GM10847 (cell line): ENCODE data around the gene SEZ6.

Experiments used
- POLR2A ChIP-seq: IDR thresholded peaks from 2 replicates; pipeline ENCODE4 v1.6.1; 2011; ENCODE audit not compliant: insufficient read length; ENCODE audit errors: extremely low read depth

Gene SEZ6

DNA sequence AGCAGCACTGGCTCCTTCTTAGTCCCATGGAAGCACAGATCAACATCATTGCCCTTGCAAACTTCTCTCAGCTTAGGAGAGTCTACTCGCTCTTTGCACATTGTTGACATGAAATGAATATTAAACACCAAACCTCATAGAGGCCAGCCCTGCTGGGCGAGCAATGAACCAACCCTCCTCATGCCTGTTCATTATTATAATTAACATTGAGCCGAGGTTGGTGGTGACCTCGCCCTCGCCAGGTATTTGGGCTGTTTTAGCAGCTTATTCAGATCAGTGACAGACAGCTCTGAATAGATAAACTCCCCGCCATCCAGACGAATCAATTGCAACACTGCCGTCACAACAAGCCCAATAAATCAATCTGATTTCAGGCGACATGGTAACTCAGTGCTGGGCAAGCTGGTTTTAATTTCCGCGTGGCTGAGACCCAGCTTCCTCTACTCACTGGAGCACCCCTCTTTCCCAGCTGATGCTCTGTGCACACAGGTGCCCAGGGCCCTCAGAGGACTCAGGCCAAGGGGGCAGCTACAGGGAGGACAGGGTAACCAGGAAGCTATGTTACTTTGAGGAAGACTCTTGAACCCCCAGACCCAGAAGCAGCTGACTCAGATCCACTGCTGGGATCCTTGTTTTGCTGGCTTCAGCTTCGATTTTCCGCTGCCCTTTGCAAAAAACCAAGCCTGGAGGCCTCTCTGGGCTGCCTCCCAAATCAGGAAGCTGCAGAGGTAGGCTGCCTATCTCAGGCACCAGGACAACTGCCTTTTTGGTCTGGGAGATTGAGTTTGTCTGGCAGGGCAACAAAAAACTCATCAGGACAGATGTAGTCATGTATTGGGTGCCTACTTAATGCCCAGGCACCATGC is 10.7 kb upstream of the SEZ6 start:
- no peak for TF ChIP-seq POLR2A

DNA sequence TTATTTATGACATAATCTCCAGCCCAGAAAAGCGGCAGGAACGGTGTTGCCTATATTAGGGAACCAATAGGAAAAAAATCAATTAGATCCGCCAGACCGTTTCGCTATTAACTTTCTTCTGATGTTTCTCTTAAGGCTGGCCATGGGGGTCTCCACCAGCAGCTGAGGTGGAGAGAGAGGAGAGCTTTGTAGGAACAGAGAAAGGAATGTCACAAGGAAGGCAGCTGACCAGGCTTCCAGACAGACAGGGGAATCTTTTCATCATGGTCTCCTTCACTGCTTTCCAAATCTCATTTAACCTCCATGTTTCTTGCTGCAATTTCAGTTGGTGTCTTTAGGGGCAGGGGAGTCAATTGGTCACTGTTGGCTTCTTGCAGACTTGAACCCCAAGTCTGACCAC is 8.9 kb upstream of the SEZ6 start:
- TF ChIP-seq POLR2A = no peak

DNA sequence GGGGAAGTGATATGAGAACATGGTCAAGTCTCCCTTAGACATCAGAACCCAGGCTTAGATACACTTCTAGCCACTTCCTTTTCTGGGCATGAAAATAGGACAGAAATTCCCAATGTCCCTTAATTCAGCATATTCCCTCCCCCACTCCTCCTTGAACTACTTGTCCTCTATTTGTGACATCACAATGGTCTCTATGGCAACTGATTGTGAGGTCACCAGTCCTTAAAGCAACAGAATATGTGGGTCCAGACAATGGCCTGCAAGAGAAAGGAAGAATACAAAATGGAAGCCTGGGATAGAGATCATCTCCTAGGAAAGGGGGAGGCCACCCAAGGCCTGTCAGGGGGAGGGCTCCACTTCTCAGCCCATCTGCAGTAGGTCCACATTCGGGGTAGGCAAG is 6.7 kb upstream of the SEZ6 start:
- TF ChIP-seq POLR2A = no peak

DNA sequence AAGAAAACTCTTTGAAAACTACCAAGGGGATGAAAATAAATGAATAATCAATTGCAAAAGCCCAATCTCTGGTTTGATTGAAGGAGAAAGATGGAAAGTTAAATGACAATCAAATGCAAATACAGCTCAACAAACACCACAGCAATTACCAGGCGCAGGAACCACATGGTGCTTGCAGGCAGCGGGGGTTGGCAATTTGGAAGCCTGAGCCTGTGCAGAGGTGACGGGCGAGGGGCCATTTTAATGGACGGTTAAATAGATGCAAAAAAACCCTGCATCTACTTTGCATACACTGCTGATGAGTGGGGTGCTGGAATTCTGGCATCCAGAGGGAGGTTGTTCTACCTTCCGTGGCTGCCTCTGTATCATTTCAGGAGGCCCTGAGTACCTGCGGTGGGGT is 4.8 kb upstream of the SEZ6 start:
- no peak for TF ChIP-seq POLR2A

DNA sequence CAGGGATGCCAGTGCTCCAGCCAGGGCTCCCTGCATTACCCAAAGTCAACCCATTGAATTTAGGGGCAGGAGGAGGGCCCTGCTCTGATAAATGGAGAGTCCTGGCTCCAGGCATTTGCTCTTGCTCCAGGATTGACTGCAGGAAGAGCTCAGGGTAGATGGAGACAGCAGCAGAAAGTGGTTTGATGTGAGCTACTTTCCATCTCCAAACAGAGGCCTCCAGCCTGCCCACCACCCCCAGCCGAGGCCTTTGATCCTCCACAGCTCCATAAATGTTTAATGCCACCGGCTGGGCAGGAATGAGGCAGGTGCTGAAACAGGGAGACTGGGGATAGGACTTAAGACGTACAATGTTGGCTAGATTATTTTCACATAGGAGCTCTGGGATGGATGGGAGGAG is 4.3 kb upstream of the SEZ6 start:
- no peak for TF ChIP-seq POLR2A

DNA sequence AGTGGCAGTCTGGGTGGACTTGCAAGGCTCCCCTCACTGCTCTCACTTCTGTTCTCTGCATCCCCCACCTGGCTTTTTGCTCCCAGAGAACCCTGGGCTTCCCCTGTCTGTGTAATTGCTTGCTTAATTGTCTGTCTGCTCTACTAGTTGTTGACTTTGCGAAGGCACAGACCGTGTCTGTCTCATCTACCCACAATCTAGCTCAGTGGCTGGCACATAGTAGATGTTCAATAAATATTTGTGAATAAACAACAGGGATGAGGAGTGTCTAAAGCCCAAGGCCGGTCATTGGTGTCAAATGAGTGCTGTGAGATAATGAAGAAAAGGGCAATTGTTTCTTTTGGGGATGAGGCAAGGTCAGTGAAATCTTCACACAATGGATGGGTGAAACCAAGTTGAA is 2.8 kb upstream of the SEZ6 start:
- TF ChIP-seq POLR2A = no peak

DNA sequence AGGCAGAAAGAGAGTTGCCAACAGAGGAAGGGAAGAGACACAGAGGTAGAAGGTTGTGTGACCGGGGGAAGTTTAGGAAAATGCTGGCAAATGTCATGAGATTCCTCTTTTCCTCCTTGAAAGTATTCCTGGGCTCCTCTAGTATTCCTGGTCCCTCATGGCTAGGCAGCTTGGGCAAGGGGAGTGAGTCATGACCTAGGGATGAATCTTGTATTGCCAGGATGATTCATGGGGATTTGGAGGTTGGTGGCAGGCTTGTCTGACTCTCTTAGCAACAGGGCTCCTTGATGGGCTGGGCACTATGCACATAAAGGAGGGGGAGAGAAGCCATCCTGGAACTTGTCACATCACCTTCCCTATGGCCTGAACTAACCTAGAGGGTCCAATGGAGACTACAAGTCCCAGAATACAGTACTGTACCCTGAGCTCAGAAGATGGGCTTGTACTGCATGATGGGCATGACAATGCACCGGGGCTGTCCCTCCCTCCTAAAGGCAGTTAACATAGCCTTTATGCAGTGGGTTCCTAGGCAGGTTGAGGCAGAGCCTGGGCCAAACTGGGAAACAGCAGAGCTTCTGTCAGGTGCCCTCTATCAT is 2.1 kb upstream of the SEZ6 start:
- no peak for TF ChIP-seq POLR2A

DNA sequence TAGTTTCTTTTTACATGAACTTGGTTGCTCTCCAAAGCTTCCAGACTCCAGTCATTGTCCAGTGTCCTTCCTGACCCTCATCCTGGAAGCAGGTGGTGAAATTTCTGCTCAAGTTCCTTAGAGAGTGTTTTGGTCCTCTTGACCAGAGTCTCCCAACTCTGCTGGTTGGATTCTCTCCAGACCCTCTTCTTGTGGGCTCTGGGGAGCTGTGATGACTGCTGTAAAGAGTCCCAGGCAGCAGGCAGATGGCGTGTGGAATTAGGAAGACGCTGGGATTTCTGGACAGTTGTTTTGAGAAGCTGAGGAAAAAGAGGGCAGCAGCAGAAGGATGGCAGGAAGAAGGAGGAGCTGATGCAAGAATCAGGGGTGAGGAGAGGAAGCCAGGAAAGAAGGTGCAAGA is 1.6 kb upstream of the SEZ6 start:
- no peak for TF ChIP-seq POLR2A

DNA sequence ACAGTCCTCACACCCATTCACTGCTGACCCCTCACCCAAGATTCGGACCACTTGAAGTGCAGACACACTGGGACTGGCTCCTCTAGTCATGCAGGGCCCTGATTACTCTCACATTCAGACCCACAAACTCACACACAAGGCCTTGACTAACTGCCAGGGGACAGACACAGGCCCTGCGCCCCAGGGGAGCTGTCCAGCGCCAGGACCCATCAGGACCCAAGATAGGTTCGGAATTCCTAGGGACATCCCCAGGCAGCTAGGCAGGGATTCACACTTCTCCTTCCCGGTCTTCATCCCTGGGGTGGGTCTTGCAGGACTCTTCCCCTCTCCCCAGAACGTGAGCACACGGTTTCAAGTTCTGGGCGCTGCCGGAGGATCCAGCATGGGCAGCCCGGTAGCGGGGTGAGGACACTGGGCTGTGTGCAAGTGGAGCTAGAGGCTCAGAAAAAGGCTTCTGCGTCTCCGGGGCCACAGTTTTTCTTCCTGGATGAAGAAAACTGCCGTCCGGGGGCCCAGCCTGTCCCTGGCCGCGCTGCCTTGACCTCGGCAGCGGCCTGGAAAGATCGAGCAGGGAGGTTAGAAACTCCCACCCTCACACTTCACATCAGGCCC is 1.6 kb downstream of the SEZ6 start:
- TF ChIP-seq POLR2A = no peak

DNA sequence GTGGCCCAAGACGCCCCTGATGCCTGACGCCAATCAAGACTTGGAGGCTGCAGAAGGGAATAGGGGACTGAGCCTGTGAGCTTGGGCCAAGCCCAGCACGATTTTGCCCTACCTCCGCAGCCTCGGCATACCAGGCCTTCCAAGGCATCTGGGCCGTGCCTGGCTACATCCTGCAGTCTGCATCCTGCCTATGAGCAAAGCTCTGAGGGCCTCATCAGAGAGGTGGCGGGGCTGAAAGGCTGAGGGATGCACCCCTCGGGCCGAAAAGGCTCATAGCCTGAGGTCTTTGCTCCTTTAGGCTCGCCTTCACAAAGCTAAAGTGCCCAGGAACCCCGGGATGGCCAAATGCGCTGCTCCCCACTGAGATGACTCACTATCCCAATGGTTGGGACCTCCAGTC is 2.5 kb downstream of the SEZ6 start:
- no peak for TF ChIP-seq POLR2A

DNA sequence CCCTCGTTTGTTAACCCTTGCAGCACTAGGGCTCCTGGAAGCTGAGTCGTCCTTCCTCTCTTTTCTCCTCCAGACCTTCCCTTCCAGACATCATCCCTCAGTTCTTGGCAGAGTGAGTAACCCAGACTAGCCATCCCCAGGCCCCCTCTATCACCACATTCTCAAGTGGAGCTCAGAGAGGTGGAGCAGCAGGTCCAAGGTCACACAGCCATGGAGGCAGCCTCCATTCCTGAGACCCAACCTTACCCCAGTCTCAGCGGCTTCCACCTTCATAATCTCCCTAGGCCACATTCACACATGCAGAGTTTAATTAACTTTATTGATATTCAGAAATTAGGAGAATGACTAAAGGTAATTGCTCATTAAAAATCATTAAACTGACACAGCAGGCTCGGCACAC is 3.0 kb downstream of the SEZ6 start:
- no peak for TF ChIP-seq POLR2A

DNA sequence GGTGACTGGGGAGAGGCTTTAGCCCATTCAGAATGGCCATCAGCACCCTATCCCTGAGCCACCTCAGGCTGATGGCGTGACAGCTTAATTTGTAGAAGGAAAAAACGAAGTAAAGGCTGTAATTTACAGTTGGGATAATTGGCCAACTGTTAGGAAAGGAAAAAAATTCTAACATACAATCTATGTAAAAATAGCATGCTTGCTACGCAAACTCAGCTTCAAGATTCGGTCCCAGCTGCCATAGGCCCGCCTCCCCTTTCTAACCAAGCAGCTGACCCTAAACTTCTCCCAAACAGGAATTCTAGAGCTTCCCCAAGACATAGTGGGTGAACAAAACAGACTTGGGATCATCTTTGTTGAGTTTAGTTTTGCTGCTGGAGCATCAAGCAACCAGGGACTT is 4.9 kb downstream of the SEZ6 start:
- TF ChIP-seq POLR2A = no peak

DNA sequence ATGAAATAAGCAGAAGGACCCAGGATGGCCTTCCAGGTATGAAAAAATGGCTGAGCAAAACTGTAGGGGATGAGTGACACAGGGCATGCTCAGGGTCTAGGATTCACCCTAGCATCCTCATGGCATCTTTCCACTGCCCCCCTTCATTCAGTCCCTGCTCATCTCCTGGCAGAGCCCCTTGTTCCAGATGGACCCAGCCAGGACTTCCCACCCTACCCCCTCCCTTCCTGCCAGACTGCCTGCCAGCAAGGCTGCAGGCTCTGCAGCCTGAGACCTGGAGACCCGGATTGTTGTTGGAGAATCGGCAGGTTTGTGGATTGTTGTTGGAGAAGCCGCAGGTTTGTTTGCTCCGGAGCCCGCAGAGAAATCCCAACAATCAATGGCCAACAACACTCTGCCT is 6.6 kb downstream of the SEZ6 start:
- no peak for TF ChIP-seq POLR2A

DNA sequence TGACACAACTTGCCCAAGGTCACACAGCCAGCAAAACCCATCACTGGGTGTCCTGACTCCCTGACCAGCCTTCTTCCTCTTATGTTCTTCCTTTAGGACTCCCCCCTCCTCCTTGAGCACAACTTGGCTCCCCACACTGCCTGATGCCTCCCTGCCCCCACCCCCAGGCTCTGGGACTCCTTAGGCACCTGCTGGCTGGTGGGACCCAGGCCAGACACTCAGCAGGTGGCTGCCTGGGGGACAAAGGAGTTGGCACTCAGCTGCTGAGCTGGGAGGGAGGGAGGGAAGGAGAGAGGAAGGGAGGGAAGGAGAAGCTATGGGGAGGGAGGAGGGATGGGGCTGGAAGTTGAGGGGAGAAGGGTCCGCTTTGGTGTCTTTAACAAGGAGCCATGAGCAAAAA is 8.0 kb downstream of the SEZ6 start:
- TF ChIP-seq POLR2A = no peak

DNA sequence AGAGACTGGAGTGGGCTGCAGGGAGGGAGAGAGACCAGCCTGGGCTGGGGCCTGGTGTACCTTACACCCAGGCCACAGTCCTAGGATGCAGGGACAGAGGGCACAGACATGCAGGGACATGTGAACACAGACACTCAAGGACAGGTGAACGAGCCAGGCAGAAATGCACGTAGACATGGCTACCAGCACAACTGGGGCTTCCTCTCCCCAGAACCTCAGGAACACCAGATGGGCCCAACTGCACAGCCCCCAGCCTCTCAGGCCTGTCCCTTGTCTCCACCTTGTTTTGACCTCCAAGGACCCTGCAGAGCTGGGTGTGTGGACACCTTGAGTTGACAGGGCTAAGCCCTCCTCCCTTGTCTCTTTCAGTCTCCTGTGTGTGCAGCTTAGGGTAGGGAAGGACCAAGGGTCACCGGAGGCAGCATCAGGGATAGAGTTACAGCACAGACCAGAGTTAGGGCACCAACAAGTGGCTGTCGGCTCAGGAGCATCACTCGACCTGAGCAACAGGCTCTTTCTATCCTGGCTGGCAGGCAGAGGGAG is 9.2 kb downstream of the SEZ6 start:
- no peak for TF ChIP-seq POLR2A
